HG03139 (cell line): ENCODE results near the gene PPP1R12B.
"Not testable (repeated sequence)": the region's sequence is repeated elsewhere in the genome, so short reads cannot be mapped to it uniquely, and the experiment has no call there.

Source experiments
- ATAC-seq: cut with Tn5 transposase; IDR thresholded peaks from one replicate; pipeline ENCODE4 v1.9.1; 2021; ENCODE audit not compliant: unreplicated experiment

The PPP1R12B gene

DNA sequence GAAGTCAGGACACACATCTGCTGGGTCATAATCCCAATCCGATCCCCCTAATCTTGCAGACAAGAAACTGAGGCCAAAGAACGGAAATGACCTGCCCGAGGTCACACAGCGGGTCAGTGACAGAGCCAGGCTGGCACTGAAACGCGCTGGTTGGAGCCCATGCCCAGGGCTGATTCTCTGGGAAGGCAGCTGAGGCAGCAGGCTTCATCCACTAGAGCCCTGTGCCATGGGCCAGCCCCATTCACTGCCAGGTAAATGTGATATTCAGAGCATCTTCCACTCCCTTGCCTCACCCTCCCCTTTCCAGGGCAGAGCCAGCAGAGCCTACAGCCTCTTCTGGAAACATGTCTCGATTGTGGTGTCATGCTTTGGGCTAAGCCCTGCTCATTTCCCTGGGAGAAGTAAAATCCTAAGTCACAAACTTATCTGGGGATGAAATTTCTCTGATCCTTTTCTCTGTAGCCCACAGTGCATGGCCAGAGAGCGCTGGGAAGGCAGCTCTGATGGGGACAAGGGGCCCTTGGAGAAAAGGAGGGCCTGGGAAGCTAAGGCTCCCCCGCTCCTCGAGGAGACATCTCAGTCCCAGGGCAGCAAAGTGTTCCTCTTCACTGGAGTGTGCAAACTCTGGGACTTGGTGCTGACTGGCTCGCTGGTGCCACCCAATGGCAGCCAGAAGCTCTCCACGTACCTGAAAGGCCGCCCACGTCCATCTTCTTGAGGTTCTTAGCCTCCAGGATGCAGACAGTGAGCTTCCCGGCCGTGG lies 251.4 kb downstream of the PPP1R12B start:
- peak; percentile 52 for ATAC-seq

DNA sequence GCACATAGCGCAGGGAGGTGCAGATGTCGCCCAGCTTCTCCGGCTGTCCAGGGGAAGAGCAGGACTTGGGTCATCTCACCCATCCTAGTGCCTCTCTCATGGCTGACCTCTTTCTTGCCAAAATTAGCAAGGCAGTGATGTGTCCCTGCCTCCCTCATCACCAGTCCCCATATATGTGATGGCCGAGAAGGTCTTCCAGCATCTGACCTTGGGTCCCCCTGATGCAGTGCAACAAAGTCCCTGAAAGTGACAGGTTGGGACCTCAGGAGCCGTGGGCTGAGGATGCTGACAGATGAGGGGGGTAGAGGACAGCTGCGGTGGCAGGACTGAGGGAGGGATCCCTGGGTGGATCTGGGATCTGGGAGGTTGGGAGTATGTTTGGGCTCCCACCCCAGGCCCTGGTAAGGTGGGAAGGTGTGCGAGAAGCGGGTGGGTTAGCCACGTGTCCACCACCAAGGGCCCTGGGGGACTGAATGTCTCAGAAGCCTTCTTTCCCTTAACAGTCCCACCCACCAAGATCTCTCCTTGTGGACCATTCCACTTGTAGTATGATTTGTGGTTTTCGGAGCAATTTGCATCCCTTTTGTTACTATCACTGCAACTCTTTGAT lies 252.0 kb downstream of the PPP1R12B start:
- no peak for ATAC-seq

DNA sequence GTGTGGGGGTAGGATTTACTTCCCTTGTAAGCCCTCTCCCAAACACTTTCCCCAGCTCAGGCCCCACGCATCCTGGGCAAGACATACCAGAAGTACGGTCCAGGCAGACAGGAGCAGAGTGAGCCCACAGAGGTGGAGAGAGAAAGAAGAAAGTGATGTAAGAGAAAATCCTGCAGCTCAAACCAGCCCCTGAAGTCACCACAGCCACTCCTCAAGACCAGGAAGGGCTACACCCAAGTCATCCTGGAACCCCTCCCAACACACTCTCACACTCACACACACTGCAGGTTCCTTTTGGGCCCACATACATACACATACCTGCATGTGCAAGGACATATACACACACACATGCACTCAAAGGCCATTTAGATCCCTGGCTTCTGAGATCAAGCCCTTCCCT lies 254.9 kb downstream of the PPP1R12B start:
- no peak for ATAC-seq

DNA sequence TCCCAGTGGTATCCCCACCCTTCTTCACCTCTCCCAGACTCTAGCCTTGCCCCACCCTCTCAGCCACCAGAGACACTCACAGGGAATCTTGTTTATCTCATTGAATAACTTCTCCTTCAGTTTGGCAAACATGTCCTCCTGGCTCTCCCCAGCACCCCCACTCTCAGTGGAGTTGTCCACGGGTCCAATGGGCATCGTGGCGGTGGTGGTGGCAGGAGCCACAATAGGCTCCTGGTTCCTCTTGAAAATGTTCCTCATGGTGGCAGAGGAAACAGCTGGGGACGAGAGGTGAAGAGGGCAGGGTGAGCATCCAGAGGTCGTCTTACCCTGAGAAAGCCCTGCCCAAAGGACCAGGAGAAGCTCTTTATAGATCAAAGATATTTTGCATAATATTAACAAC lies 257.0 kb downstream of the PPP1R12B start:
- no peak for ATAC-seq

DNA sequence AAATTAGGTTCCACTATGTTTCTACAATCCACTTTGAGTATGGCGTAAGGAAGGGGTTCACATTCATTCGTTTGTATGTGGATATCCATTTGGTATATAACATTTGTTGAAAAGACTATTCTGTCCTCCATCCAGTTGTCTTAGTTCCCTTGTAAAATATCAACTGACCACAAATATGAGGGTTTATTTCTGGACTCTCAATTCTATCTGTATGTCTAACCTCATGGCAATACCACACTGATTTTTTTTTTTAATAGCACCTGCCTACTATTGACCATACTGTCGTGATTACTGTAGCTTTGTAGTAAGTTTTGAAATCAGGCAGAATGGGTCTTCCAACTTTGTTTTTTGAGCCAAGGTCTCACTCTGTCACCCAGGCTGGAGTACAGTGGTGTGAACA lies 263.5 kb downstream of the PPP1R12B start:
- not testable (repeated sequence) for ATAC-seq

DNA sequence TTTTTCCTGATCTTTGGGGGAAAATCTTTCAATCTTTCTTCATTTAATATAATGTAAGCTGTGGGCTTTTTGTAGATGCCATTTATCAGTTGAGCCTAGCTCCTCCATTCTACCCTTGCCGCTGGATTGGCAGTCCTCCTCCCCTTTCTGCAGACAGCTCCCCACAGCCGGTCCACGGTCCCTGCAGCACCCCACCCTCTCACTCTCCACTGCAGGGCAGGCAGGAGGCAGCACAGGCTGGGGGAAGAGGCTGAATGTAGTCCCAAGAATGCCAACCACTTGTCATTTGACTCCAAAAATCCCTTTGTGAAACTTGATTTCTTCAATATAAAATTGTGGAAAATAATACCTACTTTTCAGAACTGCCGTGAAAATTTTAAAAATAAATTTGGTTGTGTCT lies 265.1 kb downstream of the PPP1R12B start:
- no peak for ATAC-seq

DNA sequence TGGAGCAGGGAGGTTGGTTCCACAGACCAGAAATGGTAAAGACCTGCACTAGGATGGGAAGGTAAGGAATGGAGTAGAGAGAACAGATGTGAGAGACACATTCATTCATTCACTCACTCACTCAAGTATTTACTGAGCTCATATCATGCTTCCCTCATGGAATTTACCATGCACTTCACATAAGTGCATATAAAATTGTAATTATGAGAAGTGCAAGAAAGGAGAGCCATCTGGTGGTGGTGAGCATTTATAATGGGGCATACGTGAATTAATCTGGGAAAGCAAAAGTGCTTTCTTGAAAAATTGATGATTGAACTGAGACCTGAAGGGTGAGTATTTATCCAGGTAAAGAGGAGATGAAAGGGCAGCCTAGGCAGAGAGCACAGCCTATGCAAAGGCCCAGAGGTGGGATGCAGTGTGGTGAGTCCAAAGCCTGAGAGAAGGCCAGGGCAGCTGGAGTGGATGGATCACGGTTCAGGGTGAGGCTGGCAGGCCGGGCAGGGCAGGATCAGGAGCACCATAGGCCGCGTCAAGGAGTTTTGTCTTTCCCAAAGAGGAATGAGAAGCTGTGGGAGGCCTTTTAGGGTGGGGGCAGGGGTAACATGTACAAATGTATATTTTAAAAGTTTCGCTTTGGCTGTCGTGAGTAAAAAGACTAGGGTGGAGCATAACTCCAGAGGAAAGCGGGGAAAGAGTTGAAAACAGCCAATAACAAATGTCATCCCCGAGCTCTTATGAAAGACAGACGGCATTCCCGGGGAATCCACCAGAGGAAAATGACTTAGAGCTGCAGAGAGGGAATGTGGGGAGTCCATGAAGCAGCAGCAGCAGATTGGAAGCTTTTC lies 266.1 kb downstream of the PPP1R12B start:
- ATAC-seq, result not testable (repeated sequence)

DNA sequence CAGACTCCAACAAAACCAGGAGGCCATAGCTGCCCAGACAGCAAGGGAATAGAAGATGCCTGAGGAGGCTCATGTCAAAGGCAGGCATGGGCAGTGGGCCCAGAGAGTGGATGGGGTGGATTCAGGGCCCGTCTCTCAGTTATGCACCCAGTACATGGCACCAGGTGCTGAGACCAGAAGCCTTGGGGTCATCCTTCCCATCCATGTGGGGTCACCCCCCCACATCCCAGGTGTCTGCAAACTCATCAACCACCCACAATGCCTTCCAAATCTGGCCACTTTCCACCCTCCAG lies 266.7 kb downstream of the PPP1R12B start:
- ATAC-seq, result not testable (repeated sequence)

DNA sequence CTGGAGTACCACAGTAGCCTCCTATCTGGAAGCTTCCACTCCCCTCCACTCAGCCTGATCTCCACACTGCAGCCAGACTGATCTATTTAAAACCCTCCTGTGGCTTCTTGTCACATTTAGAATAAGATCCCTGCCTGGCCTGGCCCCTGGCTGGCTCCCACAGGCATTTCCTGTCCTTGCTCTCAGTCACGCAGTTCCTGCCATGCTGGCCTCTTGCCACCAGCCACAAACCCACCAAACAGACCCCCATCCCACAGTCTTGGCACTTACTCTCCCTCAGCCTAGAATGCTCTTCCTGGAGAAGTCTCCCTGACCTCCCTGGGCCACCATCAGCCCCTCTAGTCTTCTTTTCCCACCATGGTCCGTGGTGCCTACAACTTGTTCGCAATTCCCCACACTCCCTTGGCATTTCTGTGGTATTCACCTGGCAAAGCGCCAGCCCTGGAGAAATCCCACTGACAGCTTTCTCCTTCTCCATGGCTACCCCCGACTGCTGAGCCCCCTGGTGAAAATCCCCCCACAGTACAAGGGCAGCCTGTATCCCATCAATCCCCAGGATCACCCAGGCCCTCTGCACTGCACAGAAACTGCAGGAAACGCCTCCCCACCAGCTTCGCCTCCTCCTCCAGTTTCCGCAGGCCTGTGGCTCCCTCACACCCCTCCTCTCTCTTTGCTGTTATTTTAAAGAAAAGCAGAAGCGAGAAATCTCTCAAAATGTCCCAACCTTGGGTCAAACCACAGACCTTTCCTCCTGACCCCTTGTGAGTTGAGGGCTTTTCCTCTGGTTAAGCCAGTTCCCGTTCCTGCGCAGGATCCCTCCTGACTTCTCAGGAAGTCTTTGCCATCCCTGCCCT lies 267.2 kb downstream of the PPP1R12B start:
- peak; percentile 65 for ATAC-seq

DNA sequence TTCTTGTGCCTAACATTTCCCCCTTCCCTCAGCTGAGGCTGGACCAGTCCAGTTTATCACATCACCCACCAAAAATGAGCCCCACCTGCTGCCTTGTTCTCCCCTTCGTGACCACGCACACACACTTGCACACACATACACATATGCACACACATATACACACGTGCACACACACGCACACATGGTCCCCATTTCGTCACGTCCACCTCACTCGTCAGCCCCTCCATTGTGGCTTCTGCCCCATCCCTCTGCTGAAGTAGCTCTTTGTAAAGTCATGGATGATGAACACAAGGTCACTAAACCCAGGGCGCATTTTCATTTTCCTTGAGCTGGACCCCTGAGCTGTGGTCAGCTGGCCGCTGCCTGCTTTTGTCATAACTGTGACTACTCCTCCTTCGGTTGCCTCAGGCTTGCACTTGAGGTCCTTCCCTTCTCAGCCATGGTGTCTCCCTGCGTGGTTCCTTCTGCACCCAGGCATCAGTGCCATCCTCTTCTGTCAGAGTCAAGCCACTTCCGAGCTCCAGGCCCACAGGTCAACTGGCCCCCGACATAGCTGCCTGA lies 267.9 kb downstream of the PPP1R12B start:
- peak; percentile 25 for ATAC-seq

DNA sequence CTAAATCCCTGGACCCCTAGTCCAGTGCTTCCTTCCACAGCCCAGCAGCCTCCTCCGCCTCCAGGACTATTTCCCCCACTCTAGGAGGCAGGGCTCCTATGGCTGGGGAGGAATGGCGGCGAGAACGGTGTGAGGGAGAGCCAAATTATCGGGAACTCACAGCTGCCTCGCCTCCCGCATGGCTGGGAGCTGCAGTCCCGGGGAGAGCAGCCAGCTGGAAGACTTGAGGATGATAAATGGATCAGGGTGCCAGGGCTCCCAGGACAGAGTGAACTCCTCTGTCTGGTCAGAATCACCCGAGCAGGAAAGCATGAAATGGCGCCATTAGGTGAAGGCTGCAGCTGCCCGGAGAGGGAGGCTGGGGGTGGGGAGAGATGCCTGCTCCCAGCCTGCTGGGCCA lies 270.5 kb downstream of the PPP1R12B start:
- not testable (repeated sequence) for ATAC-seq

DNA sequence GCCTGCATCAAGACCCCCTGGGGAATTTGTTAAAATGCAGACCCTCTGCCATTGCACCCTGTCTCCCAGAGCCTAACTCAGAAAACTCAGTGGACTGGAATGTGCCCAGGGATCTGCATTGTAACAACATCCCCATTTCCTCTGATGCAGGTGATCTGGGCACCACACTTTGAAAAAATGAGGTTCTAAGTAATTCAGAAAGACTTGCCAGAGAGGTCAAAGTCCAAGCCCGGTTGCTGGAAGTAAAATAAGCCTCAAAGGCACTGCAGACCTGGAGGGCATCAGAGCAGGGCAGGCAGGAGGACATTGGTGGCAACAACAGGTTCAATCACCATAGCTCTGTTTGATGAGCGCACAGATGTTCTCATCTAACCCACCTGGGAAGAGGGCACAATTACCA lies 271.0 kb downstream of the PPP1R12B start:
- no peak for ATAC-seq

DNA sequence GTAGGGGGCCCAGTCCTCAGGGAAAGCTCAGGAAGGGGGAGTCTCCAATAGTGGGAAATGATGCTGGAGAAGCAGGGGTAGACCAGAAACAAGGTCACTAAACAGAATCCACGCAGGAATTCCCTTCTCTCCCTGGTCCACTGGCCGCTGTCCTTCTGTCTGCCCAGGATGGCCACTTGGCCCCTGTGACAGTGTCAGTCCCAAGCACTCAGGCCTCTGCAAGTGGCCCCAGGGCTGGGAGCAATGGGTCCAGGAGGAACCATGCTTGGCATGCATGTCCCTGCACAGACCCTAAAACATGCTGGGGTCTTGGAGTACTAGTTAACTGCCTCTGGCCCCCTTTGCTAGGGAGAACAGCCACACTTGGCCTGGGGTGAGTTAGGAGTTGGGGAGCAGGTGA lies 271.5 kb downstream of the PPP1R12B start:
- ATAC-seq, result not testable (repeated sequence)

DNA sequence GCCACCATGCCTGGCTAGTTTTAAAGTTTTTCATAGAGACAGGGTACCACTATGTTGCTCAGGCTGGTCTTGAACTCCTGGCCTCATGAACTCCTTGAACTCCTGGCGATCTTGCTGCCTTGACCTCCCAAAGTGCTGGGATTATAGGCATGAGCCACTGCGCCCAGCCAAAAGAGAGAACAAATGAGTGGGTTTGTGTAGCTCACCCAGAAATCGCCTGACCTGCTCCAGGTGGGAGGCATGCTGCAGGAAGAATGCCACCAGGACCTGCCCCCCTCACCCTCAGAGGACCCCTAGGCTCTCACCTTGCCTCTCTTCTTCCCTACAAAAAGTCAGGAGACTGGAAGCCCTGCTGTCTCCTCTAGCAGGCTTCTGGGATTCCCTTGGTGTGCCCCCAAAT lies 272.9 kb downstream of the PPP1R12B start:
- no peak for ATAC-seq

DNA sequence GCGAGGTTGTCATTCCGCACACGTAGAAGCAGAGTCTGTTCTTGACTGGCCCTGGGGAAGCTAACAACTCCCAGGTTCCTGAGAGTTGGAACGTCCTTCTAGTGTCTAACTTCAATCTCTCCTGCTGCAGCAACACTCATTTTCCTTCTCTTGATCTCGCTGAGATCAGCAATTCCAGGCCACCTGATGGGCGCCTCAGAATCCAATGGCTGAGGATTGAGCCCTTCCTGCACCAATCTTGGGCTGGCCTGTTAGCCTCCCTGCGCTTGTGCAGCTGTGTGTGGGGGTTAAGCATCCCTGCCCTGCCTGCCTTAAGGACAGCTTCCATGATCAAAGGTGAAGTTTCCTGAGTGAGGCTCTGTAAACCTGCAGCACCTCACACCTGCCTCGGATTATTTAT lies 273.9 kb downstream of the PPP1R12B start:
- no peak for ATAC-seq

DNA sequence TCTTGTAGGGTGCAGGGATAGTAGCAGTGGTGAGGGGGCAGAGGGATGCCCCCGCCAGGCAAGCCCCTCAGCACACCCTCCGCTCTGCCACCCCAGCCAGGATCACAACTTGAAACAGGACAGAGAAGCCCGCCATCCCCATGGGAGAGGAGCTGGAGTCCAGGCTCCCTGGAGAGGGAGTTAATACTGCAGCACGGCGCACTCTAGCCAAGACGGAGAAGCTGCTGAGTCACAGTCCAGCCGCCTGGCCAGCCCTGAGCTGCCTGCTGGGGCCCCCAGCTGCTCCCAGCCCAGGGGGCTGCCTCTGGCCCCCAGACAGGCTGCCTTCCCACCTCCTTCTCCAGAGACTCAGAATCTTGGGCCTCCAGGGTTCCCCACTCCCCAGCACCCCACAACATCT lies 274.6 kb downstream of the PPP1R12B start:
- no peak for ATAC-seq

DNA sequence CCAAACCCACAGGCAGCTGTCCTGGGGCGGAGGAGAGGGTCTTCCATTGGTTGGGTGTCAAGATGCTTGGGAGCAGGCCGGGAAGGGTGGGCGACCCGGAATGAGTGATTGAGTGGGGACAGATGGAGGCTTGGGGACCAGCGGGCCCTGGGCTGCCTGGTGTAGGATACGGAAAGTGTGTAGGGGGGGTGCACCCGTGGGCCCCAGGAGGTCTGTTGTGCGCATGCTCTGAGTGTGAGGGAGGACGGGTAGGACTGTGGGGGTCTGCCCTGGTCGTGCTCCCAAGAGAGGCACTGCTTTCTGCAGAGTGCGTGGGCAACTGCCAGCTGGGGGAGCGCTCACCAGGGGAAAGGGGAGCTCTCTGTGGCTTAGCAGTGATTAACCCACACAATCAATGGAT lies 275.0 kb downstream of the PPP1R12B start:
- ATAC-seq, result not testable (repeated sequence)

DNA sequence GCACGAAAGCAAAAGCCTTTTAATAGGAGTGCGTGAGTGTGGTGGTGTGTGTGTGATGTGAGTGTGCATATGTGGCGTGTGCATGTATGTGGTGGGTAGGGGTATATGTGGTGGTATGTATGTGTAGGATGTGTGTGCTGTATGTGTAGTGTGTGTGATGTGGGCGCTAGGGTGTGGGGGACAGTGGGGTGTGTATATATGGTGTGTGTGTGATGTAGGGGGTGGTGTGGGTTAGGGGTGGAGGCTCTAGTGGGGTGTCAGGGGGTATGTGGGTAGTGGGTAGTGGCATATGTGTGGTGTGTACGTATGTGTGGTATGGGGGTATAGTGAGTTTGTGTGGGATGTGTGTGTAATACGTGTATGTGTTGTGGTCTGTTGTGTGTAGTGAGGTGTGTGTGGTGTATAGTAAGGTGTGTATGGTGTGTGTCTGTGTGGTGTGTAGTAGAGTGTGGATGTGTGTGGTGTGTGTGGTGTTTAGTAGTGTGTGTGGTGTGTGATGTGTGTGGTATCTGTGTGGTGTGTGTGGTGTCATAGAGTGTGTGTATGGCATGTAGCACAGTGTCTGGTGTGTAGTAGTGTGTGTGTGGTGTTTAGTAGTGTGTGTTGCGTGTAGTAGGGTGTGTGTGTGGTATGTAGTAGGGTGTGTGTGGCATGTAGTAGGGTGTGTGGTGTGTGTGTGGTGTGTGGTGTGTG lies 275.7 kb downstream of the PPP1R12B start:
- no peak for ATAC-seq

DNA sequence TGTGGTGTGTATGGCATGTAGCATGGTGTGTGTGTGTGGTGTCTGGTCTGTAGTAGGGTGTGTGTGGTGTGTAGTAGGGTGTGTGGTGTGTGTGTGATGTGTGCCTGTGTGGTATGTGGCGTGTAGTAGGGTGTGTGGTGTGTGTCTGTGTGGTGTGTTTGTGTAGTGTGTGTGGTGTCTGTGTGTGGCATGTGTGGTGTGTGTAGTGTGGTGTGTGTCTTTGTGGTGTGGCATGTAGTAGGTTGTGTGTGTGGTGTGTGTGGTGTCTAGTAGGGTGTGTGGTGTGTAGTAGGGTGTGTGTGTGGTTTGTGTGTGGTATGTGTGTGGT lies 276.2 kb downstream of the PPP1R12B start:
- ATAC-seq, result no peak
